Measurements from ENCODE around the gene FRMD5.
"Not testable (repeated sequence)": the region's sequence is repeated elsewhere in the genome, so short reads cannot be mapped to it uniquely, and the experiment has no call there.

Gene FRMD5

GRCh38 chr15:44000248-44000647, 194.8 kb downstream of the FRMD5 start:
- ATAC-seq; H3K4me3 Mint-ChIP-seq; H3K9me3 Mint-ChIP-seq; H3K36me3 Mint-ChIP-seq; H3K4me1 Mint-ChIP-seq; DNase-seq (ENCODE audit: low spot score in 2 of 2); H3K27ac Mint-ChIP-seq: not testable (repeated sequence)

- Mint-ChIP-seq H3K9me3 (no peaks in the 10 kb centered on the region), H3K27ac (no peak overlapping the region), H3K36me3 (no peaks in the 10 kb centered on the region), H3K4me1 (no peaks in the 10 kb centered on the region), H3K4me3 (no peak overlapping the region)
- DNase-seq (ENCODE audit: low spot score in 2 of 2) (no peak), ATAC-seq (no peak)
These were observed 196.5 kb downstream of the FRMD5 start for GRCh38 chr15:43998607-43999006.

- H3K36me3 Mint-ChIP-seq: no peaks in the 10 kb centered on the region
These were observed 203.9 kb downstream of the FRMD5 start for GRCh38 chr15:43991206-43991605.

GRCh38 chr15:43989938-43990337, 205.1 kb downstream of the FRMD5 start:
- H3K4me1 Mint-ChIP-seq: no peaks in the 10 kb centered on the region
- H3K27ac Mint-ChIP-seq: no peak overlapping the region
- H3K4me3 Mint-ChIP-seq: no peak overlapping the region
- ATAC-seq (no peak), DNase-seq (ENCODE audit: low spot score in 2 of 2) (no peak)
- no peaks in the 10 kb centered on the region for H3K9me3 Mint-ChIP-seq
- H3K36me3 Mint-ChIP-seq: no peaks in the 10 kb centered on the region

More at GRCh38 chr15:43991206-43991605, 203.9 kb downstream of the FRMD5 start:
- H3K4me3 Mint-ChIP-seq: no peak overlapping the region
- ATAC-seq (no peak), DNase-seq (ENCODE audit: low spot score in 2 of 2) (no peak)
- H3K27ac Mint-ChIP-seq: no peak overlapping the region
- no peaks in the 10 kb centered on the region for H3K4me1 Mint-ChIP-seq
- H3K9me3 Mint-ChIP-seq: no peaks in the 10 kb centered on the region

- no peak overlapping the region for H3K4me3 Mint-ChIP-seq
- ATAC-seq: no peak
- H3K36me3 Mint-ChIP-seq: no peaks in the 10 kb centered on the region
- no peak for DNase-seq (ENCODE audit: low spot score in 2 of 2)
- no peaks in the 10 kb centered on the region for H3K9me3 Mint-ChIP-seq
- no peak overlapping the region for H3K27ac Mint-ChIP-seq
- no peaks in the 10 kb centered on the region for H3K4me1 Mint-ChIP-seq
These were observed 206.2 kb downstream of the FRMD5 start for GRCh38 chr15:43988900-43989299.

- ATAC-seq (no peak), DNase-seq (ENCODE audit: low spot score in 2 of 2) (no peak)
- no peak overlapping the region for H3K27ac Mint-ChIP-seq
- no peak overlapping the region for H3K4me3 Mint-ChIP-seq
- no peaks in the 10 kb centered on the region for H3K36me3 Mint-ChIP-seq
- no peaks in the 10 kb centered on the region for H3K9me3 Mint-ChIP-seq
- H3K4me1 Mint-ChIP-seq: no peaks in the 10 kb centered on the region
These were observed 207.1 kb downstream of the FRMD5 start for GRCh38 chr15:43987924-43988323.

GRCh38 chr15:43985976-43986680, 208.9 kb downstream of the FRMD5 start:
- DNase-seq (ENCODE audit: low spot score in 2 of 2) (no peak), ATAC-seq (no peak)
- Mint-ChIP-seq H3K27ac (no peak overlapping the region), H3K36me3 (no peaks in the 10 kb centered on the region), H3K4me3 (no peak overlapping the region), H3K9me3 (no peaks in the 10 kb centered on the region), H3K4me1 (no peaks in the 10 kb centered on the region)

- Mint-ChIP-seq H3K9me3 (peaks cover 2% of the 10 kb centered on the region), H3K27ac (no peak overlapping the region), H3K36me3 (no peaks in the 10 kb centered on the region), H3K4me1 (peaks cover 7% of the 10 kb centered on the region), H3K4me3 (no peak overlapping the region)
- ATAC-seq (no peak), DNase-seq (ENCODE audit: low spot score in 2 of 2) (no peak)
These were observed 213.5 kb downstream of the FRMD5 start for GRCh38 chr15:43981576-43981975.

- Mint-ChIP-seq H3K9me3 (peaks cover 2% of the 10 kb centered on the region), H3K4me3 (no peak overlapping the region), H3K36me3 (no peaks in the 10 kb centered on the region), H3K27ac (peak overlapping the region; percentile 44), H3K4me1 (peaks cover 7% of the 10 kb centered on the region)
- DNase-seq (ENCODE audit: low spot score in 2 of 2) (peak in 1 of 2 donors; percentile 55), ATAC-seq (peak; percentile 84)
These were observed 217.8 kb downstream of the FRMD5 start for GRCh38 chr15:43977072-43977884.

GRCh38 chr15:43975770-43976169, 219.3 kb downstream of the FRMD5 start:
- no peak for ATAC-seq
- H3K4me3 Mint-ChIP-seq: no peak overlapping the region
- H3K27ac Mint-ChIP-seq: no peak overlapping the region

GRCh38 chr15:43975326-43975725, 219.7 kb downstream of the FRMD5 start:
- ATAC-seq: no peak
- DNase-seq (ENCODE audit: low spot score in 2 of 2): no peak
- peaks cover 2% of the 10 kb centered on the region for H3K9me3 Mint-ChIP-seq
- no peak overlapping the region for H3K4me3 Mint-ChIP-seq
- no peak overlapping the region for H3K27ac Mint-ChIP-seq
- H3K4me1 Mint-ChIP-seq: peaks cover 7% of the 10 kb centered on the region
- H3K36me3 Mint-ChIP-seq: no peaks in the 10 kb centered on the region

More at GRCh38 chr15:43975770-43976169, 219.3 kb downstream of the FRMD5 start:
- DNase-seq (ENCODE audit: low spot score in 2 of 2): no peak
- Mint-ChIP-seq H3K9me3 (peaks cover 2% of the 10 kb centered on the region), H3K36me3 (no peaks in the 10 kb centered on the region), H3K4me1 (peaks cover 7% of the 10 kb centered on the region)

GRCh38 chr15:43974852-43975251, 220.2 kb downstream of the FRMD5 start:
- peaks cover 2% of the 10 kb centered on the region for H3K9me3 Mint-ChIP-seq
- ATAC-seq (no peak), DNase-seq (ENCODE audit: low spot score in 2 of 2) (no peak)
- no peak overlapping the region for H3K4me3 Mint-ChIP-seq
- no peaks in the 10 kb centered on the region for H3K36me3 Mint-ChIP-seq
- no peak overlapping the region for H3K27ac Mint-ChIP-seq
- peaks cover 7% of the 10 kb centered on the region for H3K4me1 Mint-ChIP-seq

- no peaks in the 10 kb centered on the region for H3K36me3 Mint-ChIP-seq
These were observed 225.2 kb downstream of the FRMD5 start for GRCh38 chr15:43969802-43970375.

GRCh38 chr15:43968551-43968950, 226.5 kb downstream of the FRMD5 start:
- Mint-ChIP-seq H3K4me1 (no peaks in the 10 kb centered on the region), H3K4me3 (no peak overlapping the region), H3K36me3 (no peaks in the 10 kb centered on the region), H3K27ac (no peak overlapping the region), H3K9me3 (no peaks in the 10 kb centered on the region)
- ATAC-seq (no peak), DNase-seq (ENCODE audit: low spot score in 2 of 2) (no peak)

More at GRCh38 chr15:43969802-43970375, 225.2 kb downstream of the FRMD5 start:
- Mint-ChIP-seq H3K4me1 (no peaks in the 10 kb centered on the region), H3K27ac (no peak overlapping the region), H3K4me3 (no peak overlapping the region), H3K9me3 (no peaks in the 10 kb centered on the region)
- ATAC-seq (no peak), DNase-seq (ENCODE audit: low spot score in 2 of 2) (no peak)

- Mint-ChIP-seq H3K4me3 (no peak overlapping the region), H3K4me1 (no peaks in the 10 kb centered on the region), H3K36me3 (no peaks in the 10 kb centered on the region), H3K27ac (no peak overlapping the region), H3K9me3 (no peaks in the 10 kb centered on the region)
- no peak for ATAC-seq
- no peak for DNase-seq (ENCODE audit: low spot score in 2 of 2)
These were observed 228.4 kb downstream of the FRMD5 start for GRCh38 chr15:43966646-43967045.
